Measurements from ENCODE around the gene EEF2K. TPM values are rescaled to one million over a fixed set of nuclear protein-coding genes. Genes with fewer than 3 reads are reported as not detected.
A peak's percentile ranks its signal among the peaks of the same experiment; 100 is the strongest.

EEF2K gene
- total and polyA plus RNA-seq, 4 donors: 5.6 to 40.8 (median 17.4) TPM

GRCh38 chr16:22188267-22188594 lies 17.8 kb upstream of the EEF2K start:
- H3K9me3 ChIP-seq (ENCODE audit: control insufficient read depth in 4 of 4, insufficient read depth in 3 of 4, low read length in 3 of 4): no peaks in the 10 kb centered on the region
- 64 to 79% methylated on average over 2 of the region's 2 CpGs for WGBS, 2 donors
- H3K36me3 ChIP-seq (ENCODE audit: control insufficient read depth in 4 of 4, insufficient read depth in 4 of 4, low read length in 4 of 4): no peaks in the 10 kb centered on the region
- no peaks in the 10 kb centered on the region for H3K27me3 ChIP-seq (ENCODE audit: control insufficient read depth in 3 of 3, insufficient read depth in 3 of 3, low read length in 2 of 3)
- no peak overlapping the region for H3K4me3 ChIP-seq
- H3K27ac ChIP-seq (ENCODE audit: low read depth in 1 of 2, low read length in 1 of 2): peak overlapping the region in 1 of 2 donors; percentile 10
- H3K4me1 ChIP-seq (ENCODE audit: control insufficient read depth in 5 of 5, insufficient read depth in 5 of 5, low read length in 5 of 5): peaks cover 0 to 27% (median 7%) of the 10 kb centered on the region in 5 donors
- no peak overlapping the region for H3K9ac ChIP-seq (ENCODE audit: insufficient read depth in 1 of 2, low read length in 2 of 2)
- ATAC-seq (ENCODE audit: insufficient read depth, low FRiP score) (no peak), DNase-seq (no peak)
- no peak for TF ChIP-seq CTCF (IDR thresholded peaks at IDR 0.05; ENCODE audit: control extremely low read depth, extremely low read depth)

GRCh38 chr16:22188595-22189442 lies 17.3 kb upstream of the EEF2K start:
- Histone ChIP-seq H3K27ac (ENCODE audit: low read depth in 1 of 2, low read length in 1 of 2) (peak overlapping the region; percentile 26 to 93), H3K9me3 (ENCODE audit: control insufficient read depth in 4 of 4, insufficient read depth in 3 of 4, low read length in 3 of 4) (no peaks in the 10 kb centered on the region), H3K36me3 (ENCODE audit: control insufficient read depth in 4 of 4, insufficient read depth in 4 of 4, low read length in 4 of 4) (no peaks in the 10 kb centered on the region), H3K9ac (ENCODE audit: insufficient read depth in 1 of 2, low read length in 2 of 2) (no peak overlapping the region), H3K27me3 (ENCODE audit: control insufficient read depth in 3 of 3, insufficient read depth in 3 of 3, low read length in 2 of 3) (no peaks in the 10 kb centered on the region), H3K4me3 (no peak overlapping the region), H3K4me1 (ENCODE audit: control insufficient read depth in 5 of 5, insufficient read depth in 5 of 5, low read length in 5 of 5) (peaks cover 0 to 27% (median 7%) of the 10 kb centered on the region in 5 donors)
- ATAC-seq (ENCODE audit: insufficient read depth, low FRiP score) (no peak), DNase-seq (peak; percentile 86 to 95 (median 91))
- 24 to 29% methylated on average over 8 of the region's 8 CpGs for WGBS, 2 donors
- peak; percentile 89 for TF ChIP-seq CTCF (IDR thresholded peaks at IDR 0.05; ENCODE audit: control extremely low read depth, extremely low read depth)

- H3K36me3 ChIP-seq (ENCODE audit: control insufficient read depth in 4 of 4, insufficient read depth in 4 of 4, low read length in 4 of 4): no peaks in the 10 kb centered on the region
- no peak for TF ChIP-seq CTCF (IDR thresholded peaks at IDR 0.05; ENCODE audit: control extremely low read depth, extremely low read depth)
- WGBS, 2 donors: 1% methylated on average over 18 of the region's 18 CpGs
- H3K27ac ChIP-seq (ENCODE audit: low read depth in 1 of 2, low read length in 1 of 2): peak overlapping the region; percentile 75 to 93
- H3K27me3 ChIP-seq (ENCODE audit: control insufficient read depth in 3 of 3, insufficient read depth in 3 of 3, low read length in 2 of 3): no peaks in the 10 kb centered on the region
- ATAC-seq (ENCODE audit: insufficient read depth, low FRiP score) (no peak), DNase-seq (peak; percentile 33 to 63 (median 51))
- H3K4me3 ChIP-seq: peak overlapping the region; percentile 65
- peaks cover 0 to 27% (median 8%) of the 10 kb centered on the region in 5 donors for H3K4me1 ChIP-seq (ENCODE audit: control insufficient read depth in 5 of 5, insufficient read depth in 5 of 5, low read length in 5 of 5)
- no peak overlapping the region for H3K9ac ChIP-seq (ENCODE audit: insufficient read depth in 1 of 2, low read length in 2 of 2)
- no peaks in the 10 kb centered on the region for H3K9me3 ChIP-seq (ENCODE audit: control insufficient read depth in 4 of 4, insufficient read depth in 3 of 4, low read length in 3 of 4)
Measured at GRCh38 chr16:22189473-22190080, 16.5 kb upstream of the EEF2K start.
